Measurements from ENCODE around the gene MAP2.
A peak's percentile ranks its signal among the peaks of the same experiment; 100 is the strongest.

Gene MAP2

DNA sequence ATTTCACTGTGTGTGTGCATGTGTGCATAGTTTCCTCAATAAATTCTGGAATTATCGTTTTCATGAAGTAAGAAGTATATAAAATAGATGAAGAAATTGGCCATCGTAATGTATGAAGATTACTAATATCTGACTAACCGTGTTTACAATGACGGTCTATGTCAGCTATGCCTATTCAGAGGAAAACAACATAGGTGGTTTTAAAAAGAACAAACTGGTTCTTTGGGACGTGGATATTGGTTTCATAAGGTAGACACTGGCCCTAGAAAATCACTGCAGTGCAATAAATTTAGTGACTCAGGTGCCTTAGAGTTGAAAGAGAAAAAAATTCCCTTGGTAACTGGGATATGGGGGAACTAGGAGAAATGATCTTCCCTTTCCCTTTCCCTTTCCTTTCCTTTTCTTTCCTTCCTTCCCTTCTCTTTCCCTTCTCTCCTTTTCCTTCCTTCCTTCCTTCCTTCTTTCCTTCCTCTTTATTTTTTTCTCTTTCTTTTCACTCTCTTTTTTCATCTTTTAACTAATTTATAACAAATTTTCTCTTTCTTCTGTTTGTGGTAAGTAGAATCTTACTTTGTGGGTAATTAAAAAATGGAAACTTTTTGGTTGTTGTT, 36.4 kb downstream of the MAP2 start:
- Histone ChIP-seq H3K9me3 (ENCODE audit: control insufficient read depth, low read length) (no peaks in the 10 kb centered on the region), H3K36me3 (ENCODE audit: control insufficient read depth, insufficient read depth, low read length) (no peaks in the 10 kb centered on the region), H3K4me1 (ENCODE audit: control insufficient read depth, insufficient read depth, low read length, poor library complexity, severe bottlenecking) (no peaks in the 10 kb centered on the region), H3K4me3 (ENCODE audit: extremely low read depth, insufficient read depth, low read length, poor library complexity, severe bottlenecking) (no peak overlapping the region), H3K27ac (ENCODE audit: low read depth, low read length, severe bottlenecking) (no peak overlapping the region)
- WGBS, 2 experiments (ENCODE audit: insufficient coverage in 2 of 2) = 93 to 94% methylated on average over 2 to 5 of the region's 5 CpGs

DNA sequence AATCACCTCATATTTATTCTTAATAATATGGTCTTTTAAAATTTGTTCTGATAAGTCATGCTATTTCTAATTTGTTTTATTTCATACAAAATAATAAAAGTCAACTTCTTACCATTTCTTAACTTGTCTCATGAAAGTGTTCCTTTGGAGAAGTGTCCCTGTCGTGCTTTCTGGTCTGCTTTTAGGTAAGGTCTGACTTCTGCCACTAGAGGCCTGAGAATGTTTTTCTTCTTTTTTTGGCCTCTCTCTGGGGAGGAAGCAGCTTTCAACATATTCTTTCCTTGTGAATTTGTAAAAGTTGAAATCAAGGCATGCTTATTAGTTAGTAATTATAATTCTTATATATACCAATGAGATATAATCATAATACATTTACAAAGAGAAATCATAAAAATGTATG, 39.4 kb downstream of the MAP2 start:
- no peak overlapping the region for H3K4me3 ChIP-seq (ENCODE audit: extremely low read depth, insufficient read depth, low read length, poor library complexity, severe bottlenecking)
- H3K27ac ChIP-seq (ENCODE audit: low read depth, low read length, severe bottlenecking) = no peak overlapping the region
- H3K4me1 ChIP-seq (ENCODE audit: control insufficient read depth, insufficient read depth, low read length, poor library complexity, severe bottlenecking) = no peaks in the 10 kb centered on the region
- no peaks in the 10 kb centered on the region for H3K36me3 ChIP-seq (ENCODE audit: control insufficient read depth, insufficient read depth, low read length)
- H3K9me3 ChIP-seq (ENCODE audit: control insufficient read depth, low read length) = no peaks in the 10 kb centered on the region
- WGBS, 2 experiments (ENCODE audit: insufficient coverage in 2 of 2) = no CpG with 5 or more reads among the region's 1 CpG

DNA sequence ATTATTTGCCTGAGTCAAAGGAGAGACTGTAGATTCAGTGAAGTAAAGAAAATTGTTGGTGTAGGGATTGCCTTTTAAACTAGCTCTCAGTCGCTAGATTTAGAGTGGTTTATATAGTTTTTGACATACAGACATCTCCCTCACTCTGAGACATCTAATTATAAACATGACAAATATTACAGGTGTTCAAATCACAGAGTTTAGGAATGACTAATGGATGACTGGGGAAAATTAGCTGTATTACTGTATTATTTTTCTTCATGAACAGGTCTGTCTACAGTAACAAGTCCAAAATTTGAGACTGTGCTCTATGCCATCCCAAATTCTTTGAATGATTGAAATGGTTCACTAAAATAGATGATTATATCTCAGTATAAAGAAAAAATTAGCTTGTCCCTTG, 40.0 kb downstream of the MAP2 start:
- no peak overlapping the region for H3K4me3 ChIP-seq (ENCODE audit: extremely low read depth, insufficient read depth, low read length, poor library complexity, severe bottlenecking)
- H3K9me3 ChIP-seq (ENCODE audit: control insufficient read depth, low read length) = no peaks in the 10 kb centered on the region
- no CpG with 5 or more reads among the region's 1 CpG for WGBS, 2 experiments (ENCODE audit: insufficient coverage in 2 of 2)
- H3K27ac ChIP-seq (ENCODE audit: low read depth, low read length, severe bottlenecking) = no peak overlapping the region
- H3K36me3 ChIP-seq (ENCODE audit: control insufficient read depth, insufficient read depth, low read length) = no peaks in the 10 kb centered on the region
- no peaks in the 10 kb centered on the region for H3K4me1 ChIP-seq (ENCODE audit: control insufficient read depth, insufficient read depth, low read length, poor library complexity, severe bottlenecking)

DNA sequence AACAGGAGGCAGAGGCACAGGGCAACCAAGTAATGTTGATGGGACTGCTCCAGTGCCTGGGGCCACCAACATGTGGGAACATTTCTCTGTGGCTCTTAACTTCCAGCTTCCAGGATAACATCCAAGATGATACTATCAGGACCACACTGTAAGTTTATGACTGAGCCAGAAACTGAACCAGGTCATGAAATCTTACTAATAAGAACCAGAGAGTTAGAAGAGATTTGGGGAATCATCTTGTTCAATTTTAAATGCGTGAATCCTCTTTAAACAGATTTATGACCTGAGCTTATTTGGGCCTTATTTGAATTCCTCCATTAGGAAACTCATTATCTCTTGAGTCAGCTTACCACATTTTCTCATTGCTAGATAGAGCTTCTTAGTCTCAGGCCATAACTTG, 45.0 kb downstream of the MAP2 start:
- H3K4me1 ChIP-seq (ENCODE audit: control insufficient read depth, insufficient read depth, low read length, poor library complexity, severe bottlenecking) = peaks cover 4% of the 10 kb centered on the region
- H3K27ac ChIP-seq (ENCODE audit: low read depth, low read length, severe bottlenecking) = no peak overlapping the region
- 86 to 100% methylated on average over 1 of the region's 1 CpG for WGBS, 2 experiments (ENCODE audit: insufficient coverage in 2 of 2)
- no peaks in the 10 kb centered on the region for H3K9me3 ChIP-seq (ENCODE audit: control insufficient read depth, low read length)
- H3K4me3 ChIP-seq (ENCODE audit: extremely low read depth, insufficient read depth, low read length, poor library complexity, severe bottlenecking) = no peak overlapping the region
- no peaks in the 10 kb centered on the region for H3K36me3 ChIP-seq (ENCODE audit: control insufficient read depth, insufficient read depth, low read length)

- no peaks in the 10 kb centered on the region for H3K36me3 ChIP-seq (ENCODE audit: control insufficient read depth, insufficient read depth, low read length)
These were observed 45.6 kb downstream of the MAP2 start for GRCh38 chr2:209469481-209469880.

GRCh38 chr2:209470466-209470865, 46.6 kb downstream of the MAP2 start:
- 88 to 91% methylated on average over 2 of the region's 2 CpGs for WGBS, 2 experiments (ENCODE audit: insufficient coverage in 2 of 2)
- Histone ChIP-seq H3K4me1 (ENCODE audit: control insufficient read depth, insufficient read depth, low read length, poor library complexity, severe bottlenecking) (peaks cover 4% of the 10 kb centered on the region), H3K27ac (ENCODE audit: low read depth, low read length, severe bottlenecking) (no peak overlapping the region), H3K9me3 (ENCODE audit: control insufficient read depth, low read length) (no peaks in the 10 kb centered on the region), H3K4me3 (ENCODE audit: extremely low read depth, insufficient read depth, low read length, poor library complexity, severe bottlenecking) (no peak overlapping the region), H3K36me3 (ENCODE audit: control insufficient read depth, insufficient read depth, low read length) (no peaks in the 10 kb centered on the region)

More at GRCh38 chr2:209469481-209469880, 45.6 kb downstream of the MAP2 start:
- H3K4me1 ChIP-seq (ENCODE audit: control insufficient read depth, insufficient read depth, low read length, poor library complexity, severe bottlenecking) = peaks cover 4% of the 10 kb centered on the region
- no peak overlapping the region for H3K4me3 ChIP-seq (ENCODE audit: extremely low read depth, insufficient read depth, low read length, poor library complexity, severe bottlenecking)
- no peak overlapping the region for H3K27ac ChIP-seq (ENCODE audit: low read depth, low read length, severe bottlenecking)
- no peaks in the 10 kb centered on the region for H3K9me3 ChIP-seq (ENCODE audit: control insufficient read depth, low read length)

- no peaks in the 10 kb centered on the region for H3K9me3 ChIP-seq (ENCODE audit: control insufficient read depth, low read length)
- H3K4me3 ChIP-seq (ENCODE audit: extremely low read depth, insufficient read depth, low read length, poor library complexity, severe bottlenecking) = no peak overlapping the region
- no peaks in the 10 kb centered on the region for H3K36me3 ChIP-seq (ENCODE audit: control insufficient read depth, insufficient read depth, low read length)
- H3K27ac ChIP-seq (ENCODE audit: low read depth, low read length, severe bottlenecking) = no peak overlapping the region
- peaks cover 4% of the 10 kb centered on the region for H3K4me1 ChIP-seq (ENCODE audit: control insufficient read depth, insufficient read depth, low read length, poor library complexity, severe bottlenecking)
These were observed 47.2 kb downstream of the MAP2 start for GRCh38 chr2:209471037-209471436.

DNA sequence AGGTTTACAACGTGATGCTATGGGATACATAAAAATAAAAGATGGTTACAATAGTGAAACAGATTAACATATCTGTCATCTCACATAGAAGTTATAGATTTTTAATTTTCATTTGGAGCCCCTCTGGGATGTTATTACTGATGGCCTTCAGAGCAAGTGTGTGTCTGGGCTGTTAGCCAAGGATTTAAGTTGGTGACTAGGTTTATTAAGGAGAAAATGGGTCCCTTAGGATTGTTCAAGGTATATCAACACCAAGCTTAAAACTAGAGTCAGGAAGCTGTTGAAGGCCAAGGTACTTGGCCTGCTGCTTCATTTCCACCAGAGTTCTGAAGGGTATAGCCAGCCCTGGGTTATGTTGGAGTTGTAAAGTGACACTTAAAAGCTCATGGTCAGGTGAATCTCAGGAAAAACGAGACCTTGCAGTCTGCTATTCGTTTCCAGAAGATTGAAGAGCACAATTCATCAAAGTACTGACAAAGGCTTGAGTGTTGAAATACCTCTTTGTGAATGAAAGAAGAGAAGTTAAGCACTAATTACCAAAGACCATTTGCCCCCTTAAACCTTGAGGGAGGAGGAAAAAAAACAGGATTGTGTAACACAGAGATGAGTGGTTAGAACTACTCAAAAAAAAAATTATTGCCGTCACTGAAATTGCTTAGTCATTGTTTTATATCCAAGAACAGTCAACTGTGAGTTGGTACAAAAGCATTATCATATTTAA, 48.4 kb downstream of the MAP2 start:
- Histone ChIP-seq H3K4me1 (ENCODE audit: control insufficient read depth, insufficient read depth, low read length, poor library complexity, severe bottlenecking) (peaks cover 4% of the 10 kb centered on the region), H3K36me3 (ENCODE audit: control insufficient read depth, insufficient read depth, low read length) (no peaks in the 10 kb centered on the region), H3K27ac (ENCODE audit: low read depth, low read length, severe bottlenecking) (no peak overlapping the region), H3K4me3 (ENCODE audit: extremely low read depth, insufficient read depth, low read length, poor library complexity, severe bottlenecking) (no peak overlapping the region), H3K9me3 (ENCODE audit: control insufficient read depth, low read length) (no peaks in the 10 kb centered on the region)
- WGBS, 2 experiments (ENCODE audit: insufficient coverage in 2 of 2) = 55% methylated on average over 2 of the region's 4 CpGs; no CpG with 5 or more reads in 1 of the 2 experiments

- peaks cover 4% of the 10 kb centered on the region for H3K4me1 ChIP-seq (ENCODE audit: control insufficient read depth, insufficient read depth, low read length, poor library complexity, severe bottlenecking)
- H3K9me3 ChIP-seq (ENCODE audit: control insufficient read depth, low read length) = no peaks in the 10 kb centered on the region
- H3K27ac ChIP-seq (ENCODE audit: low read depth, low read length, severe bottlenecking) = no peak overlapping the region
These were observed 49.0 kb downstream of the MAP2 start for GRCh38 chr2:209472871-209473270.

GRCh38 chr2:209473930-209474419, 50.1 kb downstream of the MAP2 start:
- Histone ChIP-seq H3K4me3 (ENCODE audit: extremely low read depth, insufficient read depth, low read length, poor library complexity, severe bottlenecking) (no peak overlapping the region), H3K4me1 (ENCODE audit: control insufficient read depth, insufficient read depth, low read length, poor library complexity, severe bottlenecking) (peaks cover 4% of the 10 kb centered on the region), H3K36me3 (ENCODE audit: control insufficient read depth, insufficient read depth, low read length) (no peaks in the 10 kb centered on the region), H3K9me3 (ENCODE audit: control insufficient read depth, low read length) (no peaks in the 10 kb centered on the region), H3K27ac (ENCODE audit: low read depth, low read length, severe bottlenecking) (peak overlapping the region; percentile 1)
- no CpG with 5 or more reads among the region's 3 CpGs for WGBS, 2 experiments (ENCODE audit: insufficient coverage in 2 of 2)

More at GRCh38 chr2:209472871-209473270, 49.0 kb downstream of the MAP2 start:
- H3K36me3 ChIP-seq (ENCODE audit: control insufficient read depth, insufficient read depth, low read length) = no peaks in the 10 kb centered on the region
- no peak overlapping the region for H3K4me3 ChIP-seq (ENCODE audit: extremely low read depth, insufficient read depth, low read length, poor library complexity, severe bottlenecking)
- WGBS, 2 experiments (ENCODE audit: insufficient coverage in 2 of 2) = 86 to 100% methylated on average over 1 of the region's 2 CpGs

DNA sequence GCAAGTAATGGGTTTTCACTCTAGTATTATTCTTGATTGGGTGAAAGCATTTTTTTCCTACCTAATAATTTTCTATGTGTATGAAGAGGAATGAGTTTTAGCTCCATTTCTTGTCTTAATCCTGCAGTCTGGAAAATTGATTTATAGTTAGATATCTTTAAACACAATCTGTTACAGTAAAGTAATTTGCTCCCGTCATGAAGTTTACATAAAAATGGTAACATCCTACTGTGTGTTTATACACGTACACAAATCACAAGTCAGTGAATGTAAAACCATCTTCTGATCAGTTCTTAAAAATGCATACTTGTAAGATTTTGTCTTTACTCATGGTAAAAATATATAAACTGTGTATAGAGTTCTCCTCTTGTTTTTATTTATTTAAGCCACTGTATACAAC, 51.1 kb downstream of the MAP2 start:
- Histone ChIP-seq H3K4me3 (ENCODE audit: extremely low read depth, insufficient read depth, low read length, poor library complexity, severe bottlenecking) (no peak overlapping the region), H3K36me3 (ENCODE audit: control insufficient read depth, insufficient read depth, low read length) (no peaks in the 10 kb centered on the region), H3K4me1 (ENCODE audit: control insufficient read depth, insufficient read depth, low read length, poor library complexity, severe bottlenecking) (peaks cover 4% of the 10 kb centered on the region), H3K27ac (ENCODE audit: low read depth, low read length, severe bottlenecking) (no peak overlapping the region), H3K9me3 (ENCODE audit: control insufficient read depth, low read length) (no peaks in the 10 kb centered on the region)
- WGBS, 2 experiments (ENCODE audit: insufficient coverage in 2 of 2) = no CpG with 5 or more reads among the region's 2 CpGs
